ENCODE measurements around the gene ZNF512B. TPM values are rescaled to one million over a fixed set of nuclear protein-coding genes. Genes with fewer than 3 reads are reported as not detected.
A peak's percentile ranks its signal among the peaks of the same experiment; 100 is the strongest.

Gene ZNF512B
- total RNA-seq, 4 donors from 2014 or later: 5.7 to 10.9 (median 8.8) TPM

- in situ Hi-C loops (cut with MboI; ENCODE audit: low sequenced_read_pairs in 4 of 4) (no loop called here), intact Hi-C loops (cut with DNase I; ENCODE audit: low total_unique reads) (no loop called here)
- ATAC-seq (peak; percentile 66 to 71), DNase-seq (peak; percentile 16 to 54)
- Histone ChIP-seq H3K4me3 (no peak overlapping the region), H3K27me3 (no peaks in the 10 kb centered on the region), H3K36me3 (no peaks in the 10 kb centered on the region), H3K4me1 (peaks cover 17 to 18% of the 10 kb centered on the region in 2 donors), H3K27ac (peak overlapping the region; percentile 10 to 62 (median 50)), H3K9me3 (no peaks in the 10 kb centered on the region)
- TF ChIP-seq CTCF (IDR thresholded peaks at IDR 0.05 in 4 of 5, conservative IDR thresholded peaks at IDR 0.05 in 1 of 5) (no peak), POLR2A (IDR thresholded peaks at IDR 0.05) (no peak)
Measured at GRCh38 chr20:63911176-63911575, 58.6 kb downstream of the ZNF512B start.

- Histone ChIP-seq H3K27me3 (no peaks in the 10 kb centered on the region), H3K27ac (no peak overlapping the region), H3K4me1 (peaks cover 14% of the 10 kb centered on the region in 2 donors), H3K9me3 (no peaks in the 10 kb centered on the region), H3K36me3 (no peaks in the 10 kb centered on the region), H3K4me3 (no peak overlapping the region)
- ATAC-seq (no peak), DNase-seq (no peak)
- intact Hi-C loops (cut with DNase I; ENCODE audit: low total_unique reads) (no loop called here), in situ Hi-C loops (cut with MboI; ENCODE audit: low sequenced_read_pairs in 4 of 4) (no loop called here)
- TF ChIP-seq POLR2A (IDR thresholded peaks at IDR 0.05) (no peak), CTCF (IDR thresholded peaks at IDR 0.05 in 4 of 5, conservative IDR thresholded peaks at IDR 0.05 in 1 of 5) (no peak)
Measured at GRCh38 chr20:63908008-63908682, 61.6 kb downstream of the ZNF512B start.

MicroRNAs encoded within 50 kb of the gene (microRNA counts, 767-probe panel; counts per million panel counts)
- microRNA hsa-miR-1914-5p (356 to 448 counts per million in 2 donors), microRNA hsa-miR-647 (356 to 448 counts per million in 2 donors), microRNA hsa-miR-941 (356 to 448 counts per million in 2 donors)

Small RNAs within 50 kb of the gene (microRNA-seq; reads per million reads assigned to microRNA genes)
- gene MIR1914 (ENCODE audit: borderline replicate concordance in 2 of 2): 0 to 1.7 reads per million in 2 donors
- 0 reads per million in 2 donors for gene MIR647 (ENCODE audit: borderline replicate concordance in 2 of 2)
- gene MIR941-1 (ENCODE audit: borderline replicate concordance in 2 of 2): 0 reads per million in 2 donors
- gene MIR941-2 (ENCODE audit: borderline replicate concordance in 2 of 2): 0 reads per million in 2 donors
- 0 reads per million in 2 donors for gene MIR941-3 (ENCODE audit: borderline replicate concordance in 2 of 2)
- 0 reads per million in 2 donors for gene MIR941-4 (ENCODE audit: borderline replicate concordance in 2 of 2)
- gene MIR941-5 (ENCODE audit: borderline replicate concordance in 2 of 2): 0 reads per million in 2 donors

Other genes with a start within 250 kb of the ZNF512B start
- 1 to 10 TPM; 2.0 to 6.3 (median 4.1) TPM for gene LIME1, start 233.3 kb downstream of the ZNF512B start, total RNA-seq
- gene SLC2A4RG, start 230.2 kb downstream of the ZNF512B start, total RNA-seq: 10 to 100 TPM; 26.0 to 58.7 (median 39.1) TPM
- gene ZBTB46, start 138.7 kb downstream of the ZNF512B start, total RNA-seq: 1 to 10 TPM; 4.3 to 7.1 (median 5.6) TPM
- not detected for gene ABHD16B, start 108.4 kb downstream of the ZNF512B start, total RNA-seq
- gene TPD52L2, start 104.7 kb downstream of the ZNF512B start, total RNA-seq: 10 to 100 TPM; 57.7 to 92.4 (median 59.8) TPM
- 10 to 100 TPM; 18.5 to 26.4 (median 22.5) TPM for gene DNAJC5, start 74.8 kb downstream of the ZNF512B start, total RNA-seq
- 10 to 100 TPM; 22.0 to 46.4 (median 27.1) TPM for gene UCKL1, start 13.5 kb downstream of the ZNF512B start, total RNA-seq
- 1 to 10 TPM in 2 of 4 donors, under 1 TPM in 1, not detected in 1; 0.24 to 1.9 (median 1.0) TPM for gene SAMD10, start 9.7 kb upstream of the ZNF512B start, total RNA-seq
- 10 to 100 TPM; 39.3 to 68.4 (median 47.7) TPM for gene PRPF6, start 11.2 kb upstream of the ZNF512B start, total RNA-seq
- gene C20orf204, start 66.3 kb upstream of the ZNF512B start, total RNA-seq: under 1 TPM in 3 of 4 donors, not detected in 1; 0.16 to 0.66 (median 0.33) TPM
- gene SOX18, start 79.7 kb upstream of the ZNF512B start, total RNA-seq: 1 to 10 TPM; 2.9 to 6.5 (median 5.6) TPM
- 10 to 100 TPM in 1 of 4 donors, 1 to 10 TPM in 3; 8.4 to 21.0 (median 8.8) TPM for gene TCEA2, start 93.3 kb upstream of the ZNF512B start, total RNA-seq
- gene RGS19, start 109.6 kb upstream of the ZNF512B start, total RNA-seq: 1 to 10 TPM in 3 of 4 donors, under 1 TPM in 1; 0.92 to 7.7 (median 3.5) TPM
- gene OPRL1, start 110.2 kb upstream of the ZNF512B start, total RNA-seq: under 1 TPM; 0.10 to 0.68 (median 0.15) TPM
- gene LKAAEAR1, start 114.5 kb upstream of the ZNF512B start, total RNA-seq: not detected
- gene NPBWR2, start 137.6 kb upstream of the ZNF512B start, total RNA-seq: not detected
- gene MYT1, start 194.5 kb upstream of the ZNF512B start, total RNA-seq: not detected